Neural cell (in vitro differentiated cells): Measurements from ENCODE around the gene ZBTB21. TPM values are rescaled to one million over a fixed set of nuclear protein-coding genes. Genes with fewer than 3 reads are reported as not detected.

Experiments
- H2AFZ ChIP-seq: fragments of 200-600, 300-800 bp; sonication (generic), shearing (Covaris generic); 2 replicates; pipeline ENCODE4 v1.6.0; 2014; ENCODE audit warnings: low read depth, mild to moderate bottlenecking, antibody characterized with exemption, low read length, moderate library complexity
- H3F3A ChIP-seq: fragments of 200-600 bp; shearing (Covaris generic); 2 replicates; pipeline ENCODE4 v1.6.1; 2016; ENCODE audit warnings: mild to moderate bottlenecking, moderate library complexity, mixed read lengths, antibody characterized with exemption, low read length; ENCODE audit not compliant: insufficient read depth, poor library complexity, severe bottlenecking
- H3K27ac ChIP-seq: fragments of 200-600, 300-800 bp; sonication (generic), shearing (Covaris generic); 2 replicates; pipeline ENCODE4 v1.5.1; 2014; ENCODE audit warnings: mild to moderate bottlenecking, low read length, moderate library complexity
- H3K27me3 ChIP-seq: fragments of 300-800, 200-600 bp; sonication (generic), shearing (Covaris generic); 2 replicates; pipeline ENCODE4 v1.6.0; 2014; ENCODE audit warnings: mild to moderate bottlenecking, low read depth, low read length, moderate library complexity; ENCODE audit not compliant: insufficient read depth
- H3K36me3 ChIP-seq: fragments of 300-800, 200-600 bp; sonication (generic), shearing (Covaris generic); 2 replicates; pipeline ENCODE4 v1.5.1; 2014; ENCODE audit warnings: mild to moderate bottlenecking, antibody characterized with exemption, low read length, moderate library complexity; ENCODE audit not compliant: insufficient read depth
- H3K4me2 ChIP-seq: fragments of 300-800, 200-600 bp; sonication (generic), shearing (Covaris generic); 2 replicates; pipeline ENCODE4 v1.6.0; 2014; ENCODE audit warnings: mild to moderate bottlenecking, low read length
- H3K4me3 ChIP-seq: fragments of 300-800, 200-600 bp; sonication (generic), shearing (Covaris generic); 2 replicates; pipeline ENCODE4 v1.5.1; 2014; ENCODE audit warnings: mild to moderate bottlenecking, low read length, moderate library complexity
- H3K79me2 ChIP-seq: fragments of 200-600 bp; shearing (Covaris generic); replicated peaks from 2 replicates; pipeline ENCODE4 v1.6.0; 2014; ENCODE audit warnings: mild to moderate bottlenecking, low read length, moderate library complexity; ENCODE audit not compliant: insufficient read depth
- H3K9ac ChIP-seq: fragments of 300-800, 200-600 bp; sonication (generic), shearing (Covaris generic); 2 replicates; pipeline ENCODE4 v1.6.1; 2016; ENCODE audit warnings: mild to moderate bottlenecking, low read length, mixed read lengths
- H3K9me2 ChIP-seq: fragments of 200-600 bp; shearing (Covaris generic); 2 replicates; pipeline ENCODE4 v1.6.1; 2016; ENCODE audit warnings: mild to moderate bottlenecking, low read length, mixed read lengths; ENCODE audit not compliant: insufficient read depth
- H3K9me3 ChIP-seq: fragments of 200-600, 300-800 bp; sonication (generic), shearing (Covaris generic); 2 replicates; pipeline ENCODE4 v1.6.1; 2016; ENCODE audit warnings: mild to moderate bottlenecking, mixed run types, low read length, moderate library complexity, mixed read lengths
- H4K20me1 ChIP-seq: fragments of 200-600 bp; shearing (Covaris generic); 2 replicates; pipeline ENCODE4 v1.6.1; 2016; ENCODE audit warnings: mild to moderate bottlenecking, mixed run types; ENCODE audit not compliant: insufficient read depth
- CTCF ChIP-seq: fragments of 450-650 bp; IDR thresholded peaks from 2 replicates; pipeline ENCODE4 v1.5.1; 2014; ENCODE audit warnings: antibody characterized with exemption, mild to moderate bottlenecking, moderate library complexity; ENCODE audit not compliant: poor library complexity, severe bottlenecking
- EP300 ChIP-seq: fragments of 450-650 bp; conservative IDR thresholded peaks from 2 replicates; pipeline ENCODE4 v1.6.1; 2014; ENCODE audit warnings: antibody characterized with exemption, mild to moderate bottlenecking, moderate library complexity; ENCODE audit not compliant: poor library complexity, severe bottlenecking
- EZH2 ChIP-seq: fragments of 200-600, 300-800 bp; shearing (Covaris generic), sonication (generic); IDR thresholded peaks from 2 replicates; pipeline ENCODE4 v1.6.1; 2014; ENCODE audit warnings: antibody characterized with exemption, low read length, borderline replicate concordance, mild to moderate bottlenecking; ENCODE audit not compliant: insufficient read depth, poor library complexity, severe bottlenecking
- MXI1 ChIP-seq: fragments of 450-650 bp; conservative IDR thresholded peaks from 2 replicates; pipeline ENCODE4 v1.6.1; 2014; ENCODE audit warnings: antibody characterized with exemption, mild to moderate bottlenecking; ENCODE audit not compliant: poor library complexity, severe bottlenecking
- POLR2AphosphoS5 ChIP-seq: IDR thresholded peaks from 2 replicates; pipeline ENCODE4 v1.6.1; 2012
- RAD21 ChIP-seq: fragments of 450-650 bp; conservative IDR thresholded peaks from 2 replicates; pipeline ENCODE4 v1.6.1; 2014; ENCODE audit warnings: antibody characterized with exemption, mild to moderate bottlenecking, moderate library complexity
- REST ChIP-seq: IDR thresholded peaks from 2 replicates; pipeline ENCODE4 v1.6.1; 2012; ENCODE audit warnings: borderline replicate concordance
- SMC3 ChIP-seq: fragments of 450-650 bp; conservative IDR thresholded peaks from 2 replicates; pipeline ENCODE4 v1.6.1; 2014; ENCODE audit warnings: antibody characterized with exemption, mild to moderate bottlenecking, moderate library complexity; ENCODE audit not compliant: poor library complexity
- TAF1 ChIP-seq: IDR thresholded peaks from 2 replicates; pipeline ENCODE4 v1.6.1; 2012; ENCODE audit warnings: low read depth
- polyA plus RNA-seq: library from polyadenylated mRNA; depleted of rRNA; stranded (reverse); fragments of >200 nt; gene quantifications from 2 replicates; pipeline ENCODE4 v1.2.3, GENCODE V29; 2014

The ZBTB21 gene
- polyA plus RNA-seq, 1 donor from 2014 or later: 8.0 TPM

GRCh38 chr21:42056996-42057689 is 47.0 kb upstream of the ZBTB21 start:
- no peaks in the 10 kb centered on the region for H4K20me1 ChIP-seq
- H3K4me2 ChIP-seq: no peak overlapping the region
- H3K9me3 ChIP-seq: no peaks in the 10 kb centered on the region
- TF ChIP-seq SMC3 (no peak), CTCF (no peak), POLR2AphosphoS5 (no peak), TAF1 (no peak), RAD21 (no peak), MXI1 (no peak), REST (no peak), EZH2 (no peak), EP300 (no peak)
- H3K27me3 ChIP-seq: no peaks in the 10 kb centered on the region
- no peak overlapping the region for H2AFZ ChIP-seq
- no peak overlapping the region for H3K4me3 ChIP-seq
- H3K9ac ChIP-seq: no peak overlapping the region
- H3K27ac ChIP-seq: no peak overlapping the region
- no peaks in the 10 kb centered on the region for H3K9me2 ChIP-seq
- no peaks in the 10 kb centered on the region for H3K36me3 ChIP-seq
- no peaks in the 10 kb centered on the region for H3K79me2 ChIP-seq
- no peaks in the 10 kb centered on the region for H3F3A ChIP-seq

- no peak overlapping the region for H3K9ac ChIP-seq
- H3K79me2 ChIP-seq: no peaks in the 10 kb centered on the region
- no peaks in the 10 kb centered on the region for H3K36me3 ChIP-seq
- H4K20me1 ChIP-seq: no peaks in the 10 kb centered on the region
- TF ChIP-seq POLR2AphosphoS5 (no peak), CTCF (no peak), TAF1 (no peak), EP300 (no peak), MXI1 (no peak), SMC3 (no peak), REST (no peak), EZH2 (no peak), RAD21 (no peak)
- no peaks in the 10 kb centered on the region for H3F3A ChIP-seq
- no peak overlapping the region for H3K27ac ChIP-seq
- no peaks in the 10 kb centered on the region for H3K9me3 ChIP-seq
- H3K9me2 ChIP-seq: no peaks in the 10 kb centered on the region
- no peaks in the 10 kb centered on the region for H3K27me3 ChIP-seq
- no peak overlapping the region for H2AFZ ChIP-seq
- no peak overlapping the region for H3K4me3 ChIP-seq
- H3K4me2 ChIP-seq: no peak overlapping the region
These were observed 46.3 kb upstream of the ZBTB21 start for GRCh38 chr21:42056468-42056867.
